Measurements from ENCODE around the gene PDLIM7.

The PDLIM7 gene

DNA sequence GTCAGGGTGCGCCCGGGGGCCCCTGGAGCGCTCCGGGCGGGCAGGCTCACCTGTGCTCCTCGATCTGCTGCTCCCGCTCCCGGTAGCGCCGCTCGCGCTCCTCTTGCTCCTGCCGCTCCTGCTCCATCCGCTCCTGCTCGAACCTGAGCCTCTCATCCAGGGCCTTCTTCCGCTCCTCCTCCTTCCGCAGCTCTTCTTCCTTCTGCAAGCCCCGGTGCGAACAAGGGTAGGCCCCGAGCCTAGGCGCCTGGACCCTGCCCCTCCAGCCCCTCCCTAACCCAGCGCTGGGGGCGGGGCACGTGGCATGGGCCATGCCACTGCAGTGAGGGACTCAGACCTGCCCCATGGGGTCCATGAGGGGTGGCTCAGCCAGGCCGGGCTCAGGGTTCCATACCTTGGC, 30.5 kb downstream of the PDLIM7 start:
- no peak for FAIRE-seq

DNA sequence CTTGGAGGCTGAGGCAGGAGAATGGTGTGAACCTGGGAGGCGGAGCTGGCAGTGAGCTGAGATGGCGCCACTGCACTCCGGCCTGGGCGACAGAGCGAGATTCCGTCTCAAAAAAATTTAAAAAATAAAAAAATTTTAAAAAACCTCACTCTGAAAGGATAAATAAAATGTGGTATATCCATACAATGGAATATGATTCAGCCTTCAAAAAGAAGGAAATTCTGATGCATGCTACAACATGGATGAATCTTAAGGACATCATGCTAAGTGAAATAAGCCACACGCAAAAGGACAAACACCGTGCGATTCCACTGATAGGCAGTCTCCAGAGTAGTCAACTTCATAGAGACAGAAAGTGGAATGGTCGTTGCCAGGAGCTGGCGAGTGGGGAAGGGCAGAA, 32.4 kb downstream of the PDLIM7 start:
- FAIRE-seq (no peak), DNase-seq (ENCODE audit: extremely low spot score, insufficient read length, low read depth) (no peak)

More for the DNA sequence above, 30.5 kb downstream of the PDLIM7 start:
- DNase-seq (ENCODE audit: extremely low spot score, insufficient read length, low read depth), result no peak

DNA sequence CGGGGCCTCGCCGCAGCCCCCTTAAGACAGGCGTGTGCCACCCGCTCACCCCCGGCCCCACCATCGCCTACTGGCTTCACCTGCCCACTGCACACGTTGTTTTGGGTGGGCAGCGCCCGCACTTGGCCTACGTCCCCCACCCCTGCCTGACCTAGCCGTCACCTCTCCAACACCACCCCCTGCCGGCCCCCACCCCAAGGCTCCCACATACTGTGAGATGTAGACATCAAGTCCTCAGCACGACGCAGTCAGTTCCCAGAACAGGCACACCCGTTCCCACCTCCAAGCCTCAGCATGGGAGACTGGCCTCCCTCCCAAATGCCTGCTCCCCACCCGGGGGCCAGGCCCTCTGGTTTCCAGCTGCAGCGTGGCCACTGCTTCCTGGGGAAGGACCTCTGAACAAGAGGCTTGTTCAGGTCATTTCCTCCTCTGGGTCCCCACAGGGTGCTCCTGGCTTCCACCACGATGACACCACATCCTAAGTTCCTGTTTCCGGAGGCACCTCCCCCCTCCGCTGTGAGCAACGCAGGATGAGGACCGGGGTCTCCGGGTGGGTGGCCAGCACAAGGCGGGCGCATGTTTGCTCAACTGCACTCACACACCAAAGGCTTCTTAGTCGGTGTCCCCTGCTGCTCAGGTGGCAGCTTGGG, 35.3 kb downstream of the PDLIM7 start:
- no peak for FAIRE-seq
- no peak for DNase-seq (ENCODE audit: extremely low spot score, insufficient read length, low read depth)

DNA sequence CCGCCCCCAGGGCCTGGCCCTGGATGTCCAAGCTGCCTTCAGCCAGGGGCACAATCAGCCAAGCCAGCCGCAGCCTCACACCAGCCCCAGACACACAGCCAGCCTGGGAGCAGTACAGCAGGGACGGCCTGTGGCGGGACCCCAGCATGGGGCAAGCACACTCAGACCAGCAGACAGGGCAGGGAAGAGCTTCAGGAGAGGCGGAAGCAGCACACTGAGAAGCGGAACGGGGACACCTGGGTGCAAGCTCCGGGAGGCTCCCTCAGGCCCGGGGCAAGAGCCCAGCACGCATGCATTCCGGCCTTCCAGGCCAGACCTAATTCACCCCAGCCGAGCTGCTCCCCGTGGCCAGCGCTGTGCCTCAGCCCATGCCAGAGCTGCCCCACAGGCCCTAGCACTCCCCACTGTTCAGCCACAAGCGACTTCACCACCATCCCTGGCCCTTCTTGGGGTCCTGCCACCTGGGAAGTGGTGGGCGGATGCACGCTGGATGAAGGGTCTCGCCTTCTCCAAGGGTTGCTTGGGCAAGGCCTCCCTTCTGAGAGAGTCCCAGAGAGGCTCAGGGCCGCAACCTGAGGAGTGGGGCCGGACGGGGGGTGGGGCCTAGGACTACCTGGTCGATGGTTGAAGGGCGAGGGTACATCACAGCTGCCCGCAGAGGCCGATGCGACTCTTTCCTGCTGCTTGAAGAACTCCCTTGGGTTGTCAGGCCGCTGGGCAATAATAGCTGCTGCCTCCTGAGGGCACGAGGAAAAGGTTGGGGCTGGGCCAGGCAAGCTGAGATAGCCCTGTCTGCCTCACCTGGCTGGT, 37.4 kb downstream of the PDLIM7 start:
- FAIRE-seq (no peak), DNase-seq (ENCODE audit: extremely low spot score, insufficient read length, low read depth) (no peak)

DNA sequence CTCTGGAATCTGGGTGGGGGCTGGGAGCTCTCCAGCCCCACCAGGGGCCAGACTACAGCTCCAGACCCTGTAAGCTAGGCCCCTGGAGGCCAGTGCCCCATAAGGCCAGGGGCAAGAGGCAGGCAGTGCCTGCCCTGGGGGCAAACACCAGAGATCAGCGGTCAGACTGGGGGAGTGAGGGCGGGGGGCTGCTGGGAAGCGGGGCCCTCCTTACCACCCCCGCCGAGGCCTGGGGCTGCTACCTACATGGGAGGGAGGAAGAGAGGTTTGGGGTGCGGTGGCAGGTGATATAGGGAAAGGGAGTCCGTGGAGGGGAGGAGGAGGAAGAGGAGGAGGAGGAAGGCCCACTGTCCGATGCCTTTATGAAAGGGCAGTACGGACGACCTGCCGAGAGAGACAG, 38.0 kb downstream of the PDLIM7 start:
- FAIRE-seq (no peak), DNase-seq (ENCODE audit: extremely low spot score, insufficient read length, low read depth) (no peak)

DNA sequence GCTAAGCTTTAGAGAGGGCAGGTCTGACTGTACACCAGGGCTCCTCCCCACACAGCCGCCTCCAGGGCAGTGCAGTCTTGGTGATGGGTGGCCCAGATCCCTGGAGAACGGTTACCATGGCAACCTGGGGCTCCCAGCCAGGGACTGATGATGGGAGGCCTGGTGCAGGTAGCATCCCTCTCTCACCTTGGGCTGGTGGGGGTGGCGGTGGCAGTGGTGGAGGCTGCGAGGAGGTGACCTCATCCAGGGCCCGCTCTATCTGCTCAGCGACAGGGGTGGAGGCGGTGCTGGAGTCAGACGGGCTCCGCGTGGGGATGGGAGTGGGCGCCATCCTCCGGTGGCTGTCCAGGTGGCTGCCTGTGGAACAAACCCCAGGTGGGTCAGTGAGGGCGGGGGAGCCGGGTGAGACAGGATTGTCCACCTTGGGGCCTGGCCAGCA, 38.5 kb downstream of the PDLIM7 start:
- FAIRE-seq (no peak), DNase-seq (ENCODE audit: extremely low spot score, insufficient read length, low read depth) (no peak)

DNA sequence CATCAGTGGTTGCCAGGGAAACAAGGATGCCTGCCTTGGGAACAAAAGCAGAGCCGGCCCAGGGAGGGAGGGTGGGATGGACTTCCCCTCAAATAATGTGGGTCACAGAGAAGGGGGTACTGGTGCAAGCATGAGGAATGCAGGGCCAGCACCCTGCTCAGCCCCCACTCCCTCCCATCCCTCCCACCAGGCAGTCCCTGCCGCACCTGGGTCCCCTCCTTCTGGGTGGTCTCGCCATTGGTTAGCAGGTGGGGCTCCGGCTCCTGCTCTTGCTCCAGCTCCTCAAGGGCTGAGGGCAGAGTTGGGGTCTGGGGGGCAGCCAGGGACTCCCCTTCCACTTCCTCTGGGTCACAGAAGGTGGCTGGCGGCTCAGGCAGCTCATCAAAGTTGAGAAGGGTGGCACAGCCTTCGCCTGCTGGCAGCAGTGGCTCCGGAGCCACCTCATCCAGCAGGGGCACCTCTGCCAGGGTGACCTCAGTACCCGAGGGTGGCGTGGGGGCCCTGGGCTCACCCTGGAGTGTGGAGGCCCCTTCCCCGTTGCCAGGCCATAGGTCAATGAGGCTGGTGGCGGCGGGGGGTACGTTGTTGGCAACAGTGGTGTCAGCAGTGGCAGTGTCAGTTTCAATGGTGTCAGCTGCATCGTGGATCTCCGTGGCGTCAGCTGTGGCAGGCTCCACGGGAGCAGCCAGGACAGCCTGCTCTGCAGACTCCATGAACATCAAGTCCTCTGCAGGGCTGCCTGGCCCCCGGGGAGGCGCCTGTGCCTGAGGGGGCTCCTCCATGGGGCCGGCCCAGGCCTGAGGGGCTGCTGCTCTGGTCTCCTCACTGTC, 39.3 kb downstream of the PDLIM7 start:
- FAIRE-seq (no peak), DNase-seq (ENCODE audit: extremely low spot score, insufficient read length, low read depth) (no peak)

DNA sequence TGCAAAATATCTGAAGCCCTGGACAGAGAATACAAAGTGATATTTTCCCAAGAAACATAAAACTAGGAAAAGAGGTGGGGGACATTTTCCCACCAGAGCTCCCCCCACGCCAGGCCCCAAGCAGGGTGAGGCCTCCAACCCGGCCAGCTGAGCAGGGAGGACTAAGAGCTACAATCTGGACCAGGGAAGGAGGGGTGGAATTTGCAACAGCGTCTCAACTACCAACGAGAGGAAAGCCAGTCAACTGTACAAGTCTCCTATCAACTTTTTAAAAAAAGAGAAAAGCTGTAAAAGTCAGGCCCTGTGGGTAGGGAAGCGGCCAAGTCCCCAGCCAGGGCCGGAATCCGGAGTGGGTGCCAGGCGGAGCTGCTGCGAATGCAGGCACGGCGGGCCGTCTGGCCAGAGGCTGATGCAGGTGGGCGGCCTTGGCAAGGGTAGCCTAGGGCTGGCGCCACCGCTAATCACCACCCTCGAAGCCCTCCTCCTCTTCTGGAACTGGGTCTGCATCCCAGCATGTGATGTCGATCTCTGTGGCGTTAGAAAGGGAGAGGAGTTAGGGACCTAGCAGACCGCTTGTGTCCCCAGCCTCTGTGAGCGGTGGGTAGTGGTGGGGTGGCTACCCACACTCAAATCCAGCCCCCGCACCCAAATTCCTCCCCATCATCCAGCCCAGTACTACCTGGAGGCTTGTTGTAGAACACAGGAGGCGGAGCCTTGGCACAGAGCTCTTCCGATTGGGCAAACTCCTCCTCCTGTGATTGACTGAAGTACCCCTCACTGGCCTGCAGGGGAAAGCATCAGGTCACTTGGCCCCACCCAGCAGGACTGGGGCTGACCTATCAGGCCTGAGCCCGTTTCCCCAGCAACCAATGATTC, 40.2 kb downstream of the PDLIM7 start:
- FAIRE-seq (peak; percentile 99), DNase-seq (ENCODE audit: extremely low spot score, insufficient read length, low read depth) (peak; percentile 85)

DNA sequence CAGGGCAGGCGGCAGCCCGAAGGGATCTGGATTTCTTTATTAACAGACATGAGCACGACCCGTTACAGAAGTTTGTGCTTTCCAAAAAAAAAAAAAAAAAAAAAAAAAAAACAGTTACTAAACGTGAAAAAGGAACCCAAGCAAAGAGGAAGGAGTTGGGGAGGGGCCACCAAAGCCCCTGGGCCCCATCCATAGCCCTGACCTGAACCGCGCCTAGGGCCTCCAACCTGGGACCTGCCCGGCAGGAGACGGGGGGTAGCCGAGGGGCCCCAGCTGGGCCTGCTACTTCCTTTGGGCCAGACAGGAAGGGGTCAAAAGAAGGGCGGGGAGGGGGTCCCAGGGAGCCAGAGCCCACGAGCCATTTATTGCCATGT, 40.8 kb downstream of the PDLIM7 start:
- FAIRE-seq (no peak), DNase-seq (ENCODE audit: extremely low spot score, insufficient read length, low read depth) (no peak)

DNA sequence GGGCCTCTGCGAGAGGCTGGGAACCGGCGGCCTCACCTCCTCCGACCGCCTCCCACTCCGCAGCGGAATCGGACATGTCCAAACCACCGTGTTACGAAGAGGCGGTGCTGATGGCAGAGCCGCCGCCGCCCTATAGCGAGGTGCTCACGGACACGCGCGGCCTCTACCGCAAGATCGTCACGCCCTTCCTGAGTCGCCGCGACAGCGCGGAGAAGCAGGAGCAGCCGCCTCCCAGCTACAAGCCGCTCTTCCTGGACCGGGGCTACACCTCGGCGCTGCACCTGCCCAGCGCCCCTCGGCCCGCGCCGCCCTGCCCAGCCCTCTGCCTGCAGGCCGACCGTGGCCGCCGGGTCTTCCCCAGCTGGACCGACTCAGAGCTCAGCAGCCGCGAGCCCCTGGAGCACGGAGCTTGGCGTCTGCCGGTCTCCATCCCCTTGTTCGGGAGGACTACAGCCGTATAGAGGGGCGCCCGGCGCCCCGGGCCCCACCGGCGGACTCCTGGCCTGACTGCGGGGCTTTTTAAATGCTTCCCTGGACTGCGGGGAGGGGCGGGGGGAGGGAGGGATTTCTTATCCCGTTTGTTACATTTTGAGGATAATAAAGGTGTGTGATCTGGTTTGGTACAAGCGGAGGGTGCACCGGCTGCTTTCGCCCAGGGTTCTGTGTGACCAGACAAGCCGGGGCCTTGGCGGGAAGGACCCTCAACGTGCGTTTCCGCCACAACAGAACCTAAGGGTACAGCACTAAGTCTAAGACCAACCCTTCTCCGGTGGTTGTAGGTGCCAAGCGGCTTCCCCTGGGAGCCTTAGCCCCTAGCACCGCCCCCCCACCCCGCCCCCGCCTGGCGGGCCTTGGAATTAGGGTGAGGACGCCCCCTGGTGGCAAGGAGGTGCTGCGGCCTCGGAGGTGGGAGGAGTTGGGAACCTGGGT, 41.5 kb downstream of the PDLIM7 start:
- FAIRE-seq, result peak; percentile 94
- peak; percentile 85 for DNase-seq (ENCODE audit: extremely low spot score, insufficient read length, low read depth)

DNA sequence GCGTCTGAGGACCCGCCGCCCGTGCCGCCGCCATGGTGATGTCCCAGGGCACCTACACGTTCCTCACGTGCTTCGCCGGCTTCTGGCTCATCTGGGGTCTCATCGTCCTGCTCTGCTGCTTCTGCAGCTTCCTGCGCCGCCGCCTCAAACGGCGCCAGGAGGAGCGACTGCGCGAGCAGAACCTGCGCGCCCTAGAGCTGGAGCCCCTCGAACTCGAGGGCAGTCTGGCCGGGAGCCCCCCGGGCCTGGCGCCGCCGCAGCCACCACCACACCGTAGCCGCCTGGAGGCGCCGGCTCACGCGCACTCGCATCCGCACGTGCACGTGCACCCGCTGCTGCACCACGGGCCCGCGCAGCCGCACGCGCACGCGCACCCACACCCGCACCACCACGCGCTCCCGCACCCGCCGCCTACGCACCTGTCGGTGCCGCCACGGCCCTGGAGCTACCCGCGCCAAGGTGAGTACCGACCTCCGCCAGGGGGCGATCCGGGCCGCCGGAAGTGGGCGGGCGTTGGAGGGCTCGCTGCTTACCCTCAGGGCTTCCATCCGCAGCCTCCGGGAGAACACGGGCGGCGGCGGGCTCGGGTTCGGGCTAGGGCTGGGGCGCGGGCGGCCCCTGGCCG, 42.3 kb downstream of the PDLIM7 start:
- FAIRE-seq (peak; percentile 83), DNase-seq (ENCODE audit: extremely low spot score, insufficient read length, low read depth) (peak; percentile 73)

DNA sequence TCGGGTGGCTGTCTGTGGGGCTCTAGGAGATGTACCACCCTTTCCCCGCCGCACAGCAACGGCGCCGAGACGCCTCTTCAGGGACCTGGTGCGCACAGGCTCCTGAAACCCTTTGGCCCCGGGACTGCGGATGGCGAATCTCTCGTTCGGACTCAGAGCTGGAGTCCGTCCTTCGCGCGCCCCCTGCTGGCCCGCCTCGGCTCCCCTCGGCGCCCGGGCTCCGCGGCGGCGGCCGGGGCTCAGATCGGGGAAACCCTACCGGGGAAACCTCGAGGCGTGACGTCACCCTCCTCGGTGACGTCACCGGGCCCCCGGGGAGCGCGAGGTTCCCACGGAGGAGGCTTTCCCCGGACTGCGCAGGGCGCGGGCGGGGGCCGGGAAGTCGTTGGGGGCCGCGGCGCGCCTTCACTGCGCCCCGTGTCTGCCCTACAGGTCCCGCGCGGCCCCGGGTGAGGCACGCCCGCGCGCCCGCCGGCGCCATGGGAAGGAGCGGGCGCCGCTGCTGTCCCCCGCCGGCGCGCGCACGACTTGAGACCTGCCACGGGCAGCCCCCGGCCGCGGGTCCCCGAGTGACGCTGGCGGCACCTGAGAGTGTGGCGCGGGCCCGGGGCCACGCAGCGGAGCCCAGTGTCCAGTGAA, 42.9 kb downstream of the PDLIM7 start:
- DNase-seq (ENCODE audit: extremely low spot score, insufficient read length, low read depth), result peak; percentile 95
- FAIRE-seq, result peak; percentile 93

DNA sequence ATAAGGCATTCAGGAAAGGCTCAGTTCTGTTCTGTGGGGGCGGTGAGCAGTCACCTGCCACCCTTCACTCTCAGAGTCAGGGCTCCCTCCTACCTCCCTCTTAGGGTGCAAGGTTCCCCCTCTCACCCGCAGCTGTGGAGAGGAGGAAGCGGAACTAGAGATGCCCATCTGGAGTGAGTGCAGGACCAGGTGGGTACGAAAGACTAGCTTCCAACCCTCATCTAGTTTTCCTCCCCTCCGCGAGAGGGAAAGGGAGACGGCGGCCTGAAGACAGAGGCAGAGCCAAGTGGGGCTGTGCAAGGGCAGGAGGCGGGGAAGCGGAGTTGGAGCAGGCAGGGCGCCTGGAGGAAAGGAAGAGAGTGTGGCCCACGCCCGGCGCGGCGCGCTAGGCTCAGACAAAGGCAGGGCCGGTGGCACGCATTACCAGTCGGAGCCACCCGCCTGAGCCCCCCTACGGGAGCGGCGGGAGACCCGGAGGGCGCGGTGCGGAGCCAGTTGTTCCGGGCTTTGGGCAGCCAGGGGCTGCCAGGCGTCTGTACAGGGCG, 43.5 kb downstream of the PDLIM7 start:
- DNase-seq (ENCODE audit: extremely low spot score, insufficient read length, low read depth), result no peak

DNA sequence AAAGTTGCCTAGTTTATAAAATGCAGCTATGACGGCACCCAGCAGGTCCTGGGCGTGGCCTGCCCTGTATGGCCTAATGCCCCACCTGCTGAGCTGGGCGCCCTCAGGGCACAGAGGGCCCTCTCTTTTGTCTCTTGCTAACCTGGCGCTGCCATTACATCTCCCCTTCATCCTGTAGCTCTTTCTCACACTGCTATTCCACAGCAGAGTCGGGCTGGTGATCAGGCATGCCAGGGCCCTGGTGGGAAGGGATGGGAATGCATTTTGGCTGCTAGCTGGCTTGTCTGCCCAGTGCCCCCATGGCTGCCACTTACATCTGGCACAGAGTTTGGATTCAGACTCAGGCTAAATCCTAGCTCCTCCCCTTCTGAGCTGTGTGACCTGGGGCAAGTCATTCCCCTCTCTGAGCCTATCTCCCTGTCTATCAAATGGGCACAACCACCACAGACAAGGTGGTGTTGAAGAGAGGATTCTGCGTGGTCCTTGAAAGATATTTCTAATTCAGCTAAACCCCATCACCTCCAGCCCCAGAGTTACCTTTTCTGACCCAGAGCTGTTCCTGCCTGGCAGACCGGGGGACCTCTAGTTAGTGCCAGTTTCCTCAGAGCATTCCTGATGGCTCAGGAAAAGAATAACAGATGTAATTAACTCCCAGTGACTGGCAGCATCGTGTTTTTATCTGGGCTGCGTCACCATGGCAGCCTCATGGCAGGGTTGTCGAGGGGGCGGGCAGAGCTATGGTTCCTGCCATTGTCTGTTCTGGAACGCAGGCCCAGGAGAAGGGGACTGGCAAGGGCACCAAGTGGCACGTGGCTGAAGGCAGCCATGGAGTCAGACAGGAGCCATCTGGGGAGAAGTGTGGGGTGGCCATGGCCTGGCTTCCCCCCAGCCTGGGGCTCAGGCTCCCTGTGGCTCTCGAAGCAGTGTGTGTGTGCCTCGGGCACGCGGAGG, 44.4 kb downstream of the PDLIM7 start:
- DNase-seq (ENCODE audit: extremely low spot score, insufficient read length, low read depth) (no peak), FAIRE-seq (no peak)

More for the DNA sequence above, 43.5 kb downstream of the PDLIM7 start:
- FAIRE-seq, result peak; percentile 66

DNA sequence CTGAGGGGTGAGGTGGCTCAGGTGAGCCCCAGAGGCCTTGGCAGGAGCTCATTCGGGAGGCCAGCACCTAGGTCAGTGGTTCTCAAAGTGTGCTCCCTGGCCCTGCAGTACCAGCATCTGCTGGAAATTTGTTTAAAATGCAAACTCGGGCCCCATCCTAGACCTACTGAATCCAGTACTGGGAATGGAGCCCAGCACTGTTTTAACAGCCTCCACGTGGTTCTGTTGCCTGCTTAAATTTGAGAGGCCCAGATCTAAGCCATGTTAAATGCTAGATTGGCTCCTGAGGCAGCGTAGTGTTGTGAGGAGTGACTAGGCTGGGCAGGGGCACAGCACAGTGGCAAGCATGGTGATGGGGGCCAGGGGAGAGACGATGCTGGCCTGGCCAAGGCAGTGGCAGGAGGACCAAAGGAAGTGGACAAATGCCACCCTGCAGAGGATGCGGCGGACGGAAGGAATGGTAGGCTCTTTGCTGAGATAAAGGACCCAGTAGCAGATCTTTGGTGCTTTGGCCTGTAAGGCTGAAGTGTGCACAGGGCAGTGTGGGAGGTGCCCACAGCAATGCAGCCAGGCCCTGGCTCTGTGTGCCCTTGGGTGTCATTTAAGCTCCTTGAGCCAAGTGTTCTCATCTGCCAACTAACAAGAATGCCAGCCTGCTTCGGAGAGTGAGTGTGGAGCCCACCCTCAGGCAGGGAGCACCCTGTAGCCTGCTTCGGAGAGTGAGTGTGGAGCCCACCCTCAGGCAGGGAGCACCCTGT, 46.6 kb downstream of the PDLIM7 start:
- no peak for DNase-seq (ENCODE audit: extremely low spot score, insufficient read length, low read depth)
- FAIRE-seq, result no peak
